Colonic mucosa (tissue), 2 donors: ENCODE data around the gene DSN1. TPM values are rescaled to one million over a fixed set of nuclear protein-coding genes. Genes with fewer than 3 reads are reported as not detected.

Source experiments
- total RNA-seq, 2 donors: library from RNA; stranded (reverse); fragmentation: NEBNext Ultra II Directional in 1 of 2; extraction: Animal tissue kit (Norgen Biotek cat#: 25700) in 1 of 2; gene quantifications; one replicate each; pipeline ENCODE4 v1.2.1, GENCODE V29; 2021
- donor health status: DM: no; HTN: no; CAD: no.
- donor health status: DM: no; HTN: no; CAD: no.

Gene DSN1
- total RNA-seq, 2 donors from 2014 or later, result 10.9 to 24.2 TPM

Other genes starting within 250 kb of the DSN1 start
- 100 to 1,000 TPM in 1 of 2 donors, 10 to 100 TPM in 1; 49.3 to 582 TPM for gene MYL9, start 232.2 kb downstream of the DSN1 start, total RNA-seq
- 1 to 10 TPM; 5.6 to 7.3 TPM for gene TGIF2, start 200.2 kb downstream of the DSN1 start, total RNA-seq
- gene RAB5IF, start 168.0 kb downstream of the DSN1 start, total RNA-seq, result 100 to 1,000 TPM; 143 to 207 TPM
- gene SLA2, start 127.6 kb downstream of the DSN1 start, total RNA-seq, result under 1 TPM; 0.58 to 0.59 TPM
- 10 to 100 TPM; 30.0 to 32.0 TPM for gene NDRG3, start 27.7 kb downstream of the DSN1 start, total RNA-seq
- gene TLDC2, start 102.4 kb upstream of the DSN1 start, total RNA-seq, result 10 to 100 TPM; 18.1 to 29.7 TPM
- gene SAMHD1, start 177.9 kb upstream of the DSN1 start, total RNA-seq, result 10 to 100 TPM; 24.0 to 35.6 TPM